ENCODE results near the gene SMC3. TPM values are rescaled to one million over a fixed set of nuclear protein-coding genes. Genes with fewer than 3 reads are reported as not detected.
A peak's percentile ranks its signal among the peaks of the same experiment; 100 is the strongest.

Gene SMC3
- total and polyA plus RNA-seq, 2 of the 13 experiments (the other 11 are each of a cell fraction or from before 2014, with no cell fraction given) = 11.7 to 48.0 TPM

GRCh38 chr10:110567201-110568054 lies at the start of gene SMC3 (continued):
- TF ChIP-seq HINFP (CRISPR knock-in tag; IDR thresholded peaks at IDR 0.05; ENCODE audit: low read depth) (peak; percentile 92), HDAC1 (CRISPR knock-in tag; IDR thresholded peaks at IDR 0.05) (no peak; the same call in none of the 2 replicates), ZNF121 (CRISPR knock-in tag; IDR thresholded peaks at IDR 0.05) (no peak), ZNF292 (CRISPR knock-in tag; IDR thresholded peaks at IDR 0.05; ENCODE audit: borderline replicate concordance, low read depth) (no peak), HOXA9 (CRISPR knock-in tag; IDR thresholded peaks at IDR 0.05; ENCODE audit: borderline replicate concordance) (peak; percentile 87), MIER3 (CRISPR knock-in tag; IDR thresholded peaks at IDR 0.05; ENCODE audit: borderline replicate concordance) (peak; percentile 72; the same call in 1 of the 2 replicates), LRRFIP1 (CRISPR knock-in tag; conservative IDR thresholded peaks at IDR 0.05) (no peak), ZNF30 (CRISPR knock-in tag; IDR thresholded peaks at IDR 0.05) (no peak), ZNF562 (CRISPR knock-in tag; IDR thresholded peaks at IDR 0.05; ENCODE audit: borderline replicate concordance) (peak; percentile 82; the same call in 1 of the 2 replicates), SOX13 (IDR thresholded peaks at IDR 0.05) (peak; percentile 60; the same call in 1 of the 2 replicates), SOX13 (CRISPR knock-in tag; conservative IDR thresholded peaks at IDR 0.05 in 1 of 2, IDR thresholded peaks at IDR 0.05 in 1 of 2) (peak in 1 of 2 experiments; percentile 31; a peak in 1 of 4 replicates), FOXA3 (CRISPR knock-in tag; IDR thresholded peaks at IDR 0.05) (no peak; the same call in 1 of the 2 replicates), SPEN (CRISPR knock-in tag; IDR thresholded peaks at IDR 0.05; ENCODE audit: low read depth) (peak; percentile 67), MBNL3 (CRISPR knock-in tag; conservative IDR thresholded peaks at IDR 0.05) (no peak), TOPORS (CRISPR knock-in tag; IDR thresholded peaks at IDR 0.05) (peak; percentile 96), SETDB1 (CRISPR knock-in tag; IDR thresholded peaks at IDR 0.05; ENCODE audit: borderline replicate concordance) (no peak), ZBTB34 (CRISPR knock-in tag; IDR thresholded peaks at IDR 0.05) (peak; percentile 36; the same call in 1 of the 2 replicates), PAWR (CRISPR knock-in tag; IDR thresholded peaks at IDR 0.05; ENCODE audit: borderline replicate concordance) (no peak), BRCA1 (CRISPR knock-in tag; IDR thresholded peaks at IDR 0.05) (no peak; the same call in 1 of the 2 replicates), ZNF501 (CRISPR knock-in tag; IDR thresholded peaks at IDR 0.05) (peak; percentile 89), ZKSCAN5 (CRISPR knock-in tag; IDR thresholded peaks at IDR 0.05) (no peak)
